ENCODE results near the gene FER1L5. TPM values are rescaled to one million over a fixed set of nuclear protein-coding genes. Genes with fewer than 3 reads are reported as not detected.

FER1L5 gene
- total RNA-seq, 4 donors from 2014 or later = not detected

GRCh38 chr2:96665083-96665569 is 22.6 kb downstream of the FER1L5 start:
- TF ChIP-seq CTCF (IDR thresholded peaks at IDR 0.05; ENCODE audit: low read depth) = no peak

- TF ChIP-seq CTCF (IDR thresholded peaks at IDR 0.05; ENCODE audit: low read depth) = no peak
Observed at GRCh38 chr2:96668771-96669170, 26.2 kb downstream of the FER1L5 start.

- no peak for TF ChIP-seq CTCF (IDR thresholded peaks at IDR 0.05; ENCODE audit: low read depth)
Observed at GRCh38 chr2:96669539-96670215, 27.1 kb downstream of the FER1L5 start.

GRCh38 chr2:96679848-96680247 is 37.3 kb downstream of the FER1L5 start:
- TF ChIP-seq CTCF (IDR thresholded peaks at IDR 0.05; ENCODE audit: low read depth) = no peak

- no peak for TF ChIP-seq CTCF (IDR thresholded peaks at IDR 0.05; ENCODE audit: low read depth)
Observed at GRCh38 chr2:96680561-96681141, 38.1 kb downstream of the FER1L5 start.

GRCh38 chr2:96681540-96681939 is 39.0 kb downstream of the FER1L5 start:
- TF ChIP-seq CTCF (IDR thresholded peaks at IDR 0.05; ENCODE audit: low read depth) = no peak

GRCh38 chr2:96683307-96683706 is 40.7 kb downstream of the FER1L5 start:
- TF ChIP-seq CTCF (IDR thresholded peaks at IDR 0.05; ENCODE audit: low read depth) = no peak
